Testis (tissue), 2 donors: Measurements from ENCODE around the gene GIPC2.

ENCODE experiments used
- CTCF ChIP-seq, 3 experiments: fragments of 450-650 bp in 2 of 3; fragments of 200-600 bp in 1 of 3; sonication (generic) in 1 of 3; IDR thresholded peaks; one replicate each; pipeline ENCODE4 v1.5.1; 2016 to 2019; ENCODE audit warnings: antibody characterized with exemption in 3 of 3, mild to moderate bottlenecking in 2 of 3, moderate library complexity in 1 of 3
- POLR2A ChIP-seq: fragments of 450-650 bp; IDR thresholded peaks from one replicate; pipeline ENCODE4 v1.6.1; 2017; ENCODE audit warnings: antibody characterized with exemption, mild to moderate bottlenecking, moderate library complexity

GRCh38 chr1:78147031-78147430, 101.3 kb downstream of the GIPC2 start:
- TF ChIP-seq POLR2A (no peak), CTCF (IDR thresholded peaks at IDR 0.05) (no peak)
